ENCODE data around the gene TNS3. TPM values are rescaled to one million over a fixed set of nuclear protein-coding genes. Genes with fewer than 3 reads are reported as not detected.

TNS3 gene
- polyA plus RNA-seq, 1 of the 3 experiments (the other 2 are of a cell fraction) = 72.3 TPM

- Histone ChIP-seq H3K4me2 (peak overlapping the region; percentile 49; the same call in 1 of the 2 replicates), H3K27ac (ENCODE audit: low read depth in 2 of 2, low read length in 1 of 2) (peak overlapping the region; percentile 47 to 60; a peak in 3 of 4 replicates), H3K9me2 (no peaks in the 10 kb centered on the region), H4K20me1 (ENCODE audit: insufficient read depth) (peaks cover 21% of the 10 kb centered on the region; the same call in 1 of the 2 replicates), H3K79me2 (ENCODE audit: insufficient read depth) (peaks cover 45% of the 10 kb centered on the region), H3K4me3 (ENCODE audit: low read depth in 2 of 2, low read length in 1 of 2) (no peak overlapping the region), H2AFZ (ENCODE audit: low read depth) (no peak overlapping the region), H3K36me3 (replicated peaks in 1 of 2; ENCODE audit: control insufficient read depth in 1 of 2, insufficient read depth in 2 of 2, low read length in 1 of 2) (peaks cover 2 to 19% of the 10 kb centered on the region in 2 experiments), H3K9ac (no peak overlapping the region), H3K27me3 (ENCODE audit: insufficient read depth) (no peaks in the 10 kb centered on the region), H3F3A (replicated peaks; ENCODE audit: insufficient read depth) (peaks cover 16% of the 10 kb centered on the region), H3K9me3 (no peaks in the 10 kb centered on the region), H3K4me1 (ENCODE audit: control insufficient read depth in 1 of 2, insufficient read depth in 2 of 2, low read depth in 1 of 2, low read length in 1 of 2) (peaks cover 11 to 15% of the 10 kb centered on the region in 2 experiments; a peak in 2 of 4 replicates)
- ChIA-PET CTCF (no interaction called here), POLR2A (no interaction called here)
- TF ChIP-seq JUND (IDR thresholded peaks at IDR 0.05) (no peak), REST (IDR thresholded peaks at IDR 0.05; ENCODE audit: low read depth, low read length) (no peak), RAD21 (IDR thresholded peaks at IDR 0.05; ENCODE audit: low read length) (no peak), NRF1 (IDR thresholded peaks at IDR 0.05; ENCODE audit: low read depth, low read length) (no peak), PBX3 (IDR thresholded peaks at IDR 0.05) (no peak), MXI1 (IDR thresholded peaks at IDR 0.05; ENCODE audit: low read depth, low read length) (no peak), GABPA (IDR thresholded peaks at IDR 0.05; ENCODE audit: low read depth) (no peak), TAF1 (IDR thresholded peaks at IDR 0.05; ENCODE audit: borderline replicate concordance, low read depth, low read length) (no peak), FOXM1 (IDR thresholded peaks at IDR 0.05; ENCODE audit: low read depth) (no peak)
- WGBS (ENCODE audit: low lambda C conversion rate) = 94% methylated on average over 4 of the region's 4 CpGs
- no peak for DNase-seq
Measured at GRCh38 chr7:47514367-47514766, 67.5 kb downstream of the TNS3 start.

GRCh38 chr7:47513741-47514241, 68.1 kb downstream of the TNS3 start:
- no peak overlapping the region for H2AFZ ChIP-seq (ENCODE audit: low read depth)
- CTCF ChIA-PET = no interaction called here
- WGBS (ENCODE audit: low lambda C conversion rate) = 44% methylated on average over 12 of the region's 12 CpGs
- H3K9me3 ChIP-seq = no peaks in the 10 kb centered on the region
- DNase-seq = no peak
- H4K20me1 ChIP-seq (ENCODE audit: insufficient read depth) = peaks cover 18% of the 10 kb centered on the region; the same call in 1 of the 2 replicates
- no peaks in the 10 kb centered on the region for H3K9me2 ChIP-seq
- peaks cover 41% of the 10 kb centered on the region for H3K79me2 ChIP-seq (ENCODE audit: insufficient read depth)
- peaks cover 2 to 24% of the 10 kb centered on the region in 2 experiments for H3K36me3 ChIP-seq (replicated peaks in 1 of 2; ENCODE audit: control insufficient read depth in 1 of 2, insufficient read depth in 2 of 2, low read length in 1 of 2)
- H3K27ac ChIP-seq (ENCODE audit: low read depth in 2 of 2, low read length in 1 of 2) = peak overlapping the region; percentile 47 to 60
- H3F3A ChIP-seq (replicated peaks; ENCODE audit: insufficient read depth) = peaks cover 16% of the 10 kb centered on the region
- no peak overlapping the region for H3K4me3 ChIP-seq (ENCODE audit: low read depth in 2 of 2, low read length in 1 of 2)
- H3K4me2 ChIP-seq = peak overlapping the region; percentile 49
- no peaks in the 10 kb centered on the region for H3K27me3 ChIP-seq (ENCODE audit: insufficient read depth)
- H3K9ac ChIP-seq = no peak overlapping the region
- TF ChIP-seq TCF12 (IDR thresholded peaks at IDR 0.05) = peak; percentile 63; the same call in 1 of the 2 replicates
- TF ChIP-seq REST (IDR thresholded peaks at IDR 0.05; ENCODE audit: low read depth, low read length) = no peak
- 0 out of 2 replicates have a peak, but pooled peaks have one; percentile 21 for TF ChIP-seq SIN3A (IDR thresholded peaks at IDR 0.05; ENCODE audit: borderline replicate concordance, low read depth, low read length)
- TF ChIP-seq JUND (IDR thresholded peaks at IDR 0.05) = no peak; the same call in 1 of the 2 replicates
- TF ChIP-seq, protein P1, sequence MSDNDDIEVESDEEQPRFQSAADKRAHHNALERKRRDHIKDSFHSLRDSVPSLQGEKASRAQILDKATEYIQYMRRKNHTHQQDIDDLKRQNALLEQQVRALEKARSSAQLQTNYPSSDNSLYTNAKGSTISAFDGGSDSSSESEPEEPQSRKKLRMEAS (IDR thresholded peaks at IDR 0.05; ENCODE audit: low read depth) = 0 out of 2 replicates have a peak, but pooled peaks have one; percentile 32
- TF ChIP-seq GATA2 (CRISPR knock-in tag; IDR thresholded peaks at IDR 0.05) = no peak
- TF ChIP-seq PBX3 (IDR thresholded peaks at IDR 0.05) = peak; percentile 52
- POLR2A ChIA-PET = no interaction called here
- peaks cover 11 to 15% of the 10 kb centered on the region in 2 experiments; a peak in 2 of 4 replicates for H3K4me1 ChIP-seq (ENCODE audit: control insufficient read depth in 1 of 2, insufficient read depth in 2 of 2, low read depth in 1 of 2, low read length in 1 of 2)

All from SK-N-SH (cell line).